ENCODE measurements around the gene SNX13. TPM values are rescaled to one million over a fixed set of nuclear protein-coding genes. Genes with fewer than 3 reads are reported as not detected.

Gene SNX13
- total RNA-seq, 1 donor from 2014 or later: 32.9 TPM

- Histone ChIP-seq H3K4me3 (ENCODE audit: low read depth, low read length) (no peak overlapping the region), H3K36me3 (ENCODE audit: control insufficient read depth, insufficient read depth, low read length) (no peaks in the 10 kb centered on the region), H3K27me3 (ENCODE audit: control insufficient read depth, insufficient read depth, low read length) (no peaks in the 10 kb centered on the region)
- no peak for FAIRE-seq
- TF ChIP-seq CTCF (IDR thresholded peaks at IDR 0.05; ENCODE audit: insufficient read depth, low read length, severe bottlenecking): no peak
- no peak for DNase-seq (ENCODE audit: low read depth)
Observed at GRCh38 chr7:17900464-17900863, 39.8 kb downstream of the SNX13 start.

DNA sequence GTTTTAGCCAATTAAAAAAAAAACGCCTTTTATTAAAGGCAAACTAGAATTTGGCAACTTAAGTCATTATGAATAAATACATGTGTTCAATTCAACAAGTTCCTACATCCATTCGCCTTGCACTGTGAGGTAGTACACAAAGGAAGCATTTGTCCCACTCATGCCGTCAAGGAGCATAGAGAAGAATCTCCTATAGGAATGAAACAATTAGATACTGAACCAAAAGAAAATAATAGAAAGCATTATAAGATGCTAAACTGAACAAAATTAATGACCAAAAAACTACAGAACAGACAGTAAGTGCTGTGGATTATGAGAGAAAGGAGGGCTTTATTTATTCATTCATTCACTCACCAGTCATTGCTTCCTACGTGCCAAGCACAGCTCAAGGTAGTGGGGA lies 42.2 kb downstream of the SNX13 start:
- no peak for DNase-seq (ENCODE audit: low read depth)
- no peak for TF ChIP-seq CTCF (IDR thresholded peaks at IDR 0.05; ENCODE audit: insufficient read depth, low read length, severe bottlenecking)
- no peak overlapping the region for H3K4me3 ChIP-seq (ENCODE audit: low read depth, low read length)
- no peaks in the 10 kb centered on the region for H3K27me3 ChIP-seq (ENCODE audit: control insufficient read depth, insufficient read depth, low read length)
- H3K36me3 ChIP-seq (ENCODE audit: control insufficient read depth, insufficient read depth, low read length): no peaks in the 10 kb centered on the region
- no peak for FAIRE-seq

- Histone ChIP-seq H3K27me3 (ENCODE audit: control insufficient read depth, insufficient read depth, low read length) (no peaks in the 10 kb centered on the region), H3K4me3 (ENCODE audit: low read depth, low read length) (no peak overlapping the region), H3K36me3 (ENCODE audit: control insufficient read depth, insufficient read depth, low read length) (no peaks in the 10 kb centered on the region)
- DNase-seq (ENCODE audit: low read depth) (no peak), FAIRE-seq (no peak)
- TF ChIP-seq CTCF (IDR thresholded peaks at IDR 0.05; ENCODE audit: insufficient read depth, low read length, severe bottlenecking): no peak
Observed at GRCh38 chr7:17887286-17887685, 53.0 kb downstream of the SNX13 start.

DNA sequence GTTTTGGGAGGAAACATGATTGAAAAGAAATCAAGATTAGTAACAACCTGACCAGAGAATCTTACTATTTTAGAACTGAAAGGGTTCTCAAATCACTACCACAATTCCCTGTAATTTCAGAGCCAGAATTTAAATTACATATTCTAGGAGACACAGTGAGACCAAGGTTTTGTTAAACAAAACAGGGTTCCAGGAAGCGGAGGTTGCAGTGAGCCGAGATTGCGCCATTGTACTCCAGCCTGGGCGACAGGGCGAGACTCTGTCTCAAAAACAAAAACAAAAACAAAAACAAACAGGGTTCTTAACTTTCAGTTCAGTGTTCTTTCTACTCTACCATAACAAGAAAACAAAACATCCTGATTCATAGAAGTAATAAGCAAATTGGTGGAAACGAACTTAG lies 57.6 kb downstream of the SNX13 start:
- no peak for FAIRE-seq
- no peaks in the 10 kb centered on the region for H3K36me3 ChIP-seq (ENCODE audit: control insufficient read depth, insufficient read depth, low read length)

DNA sequence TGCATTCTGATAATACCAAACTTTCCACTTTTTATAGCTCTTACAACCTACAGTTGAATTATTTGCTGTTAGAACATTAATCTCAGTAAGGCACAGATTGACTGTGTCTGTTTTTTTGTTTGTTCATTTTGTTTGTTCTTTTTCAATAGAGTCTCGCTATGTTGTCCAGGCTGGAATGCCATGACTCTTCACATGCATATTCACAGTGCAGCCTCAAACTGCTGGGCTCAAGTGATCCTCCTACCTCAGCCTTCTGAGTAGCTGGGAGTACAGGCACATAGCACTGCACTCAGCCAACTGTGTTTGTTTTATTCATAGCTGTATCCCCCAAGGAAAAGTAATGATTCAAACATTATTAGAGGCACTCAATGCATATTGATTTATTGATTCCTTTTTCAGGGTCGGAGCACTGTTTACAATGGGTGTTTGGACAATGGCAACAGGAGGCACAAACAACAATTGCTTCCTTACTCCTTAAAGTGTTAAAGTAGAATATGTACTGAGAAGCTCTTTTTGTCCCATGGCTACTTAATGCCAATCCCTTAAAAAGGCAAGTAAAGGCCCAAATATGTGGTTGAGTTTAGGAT lies 61.1 kb downstream of the SNX13 start:
- DNase-seq (ENCODE audit: low read depth) (no peak), FAIRE-seq (no peak)
- Histone ChIP-seq H3K36me3 (ENCODE audit: control insufficient read depth, insufficient read depth, low read length) (no peaks in the 10 kb centered on the region), H3K4me3 (ENCODE audit: low read depth, low read length) (no peak overlapping the region), H3K27me3 (ENCODE audit: control insufficient read depth, insufficient read depth, low read length) (no peaks in the 10 kb centered on the region)
- TF ChIP-seq CTCF (IDR thresholded peaks at IDR 0.05; ENCODE audit: insufficient read depth, low read length, severe bottlenecking): no peak

More for the DNA sequence above, 57.6 kb downstream of the SNX13 start:
- DNase-seq (ENCODE audit: low read depth): no peak
- no peaks in the 10 kb centered on the region for H3K27me3 ChIP-seq (ENCODE audit: control insufficient read depth, insufficient read depth, low read length)
- H3K4me3 ChIP-seq (ENCODE audit: low read depth, low read length): no peak overlapping the region
- TF ChIP-seq CTCF (IDR thresholded peaks at IDR 0.05; ENCODE audit: insufficient read depth, low read length, severe bottlenecking): no peak

GRCh38 chr7:17878627-17879026 lies 61.7 kb downstream of the SNX13 start:
- DNase-seq (ENCODE audit: low read depth) (no peak), FAIRE-seq (no peak)
- TF ChIP-seq CTCF (IDR thresholded peaks at IDR 0.05; ENCODE audit: insufficient read depth, low read length, severe bottlenecking): no peak
- no peak overlapping the region for H3K4me3 ChIP-seq (ENCODE audit: low read depth, low read length)
- H3K27me3 ChIP-seq (ENCODE audit: control insufficient read depth, insufficient read depth, low read length): no peaks in the 10 kb centered on the region
- no peaks in the 10 kb centered on the region for H3K36me3 ChIP-seq (ENCODE audit: control insufficient read depth, insufficient read depth, low read length)
